ENCODE results near the gene FLCN.
"Not testable (repeated sequence)": the region's sequence is repeated elsewhere in the genome, so short reads cannot be mapped to it uniquely, and the experiment has no call there.

The FLCN gene

GRCh38 chr17:17256316-17256715 lies 19.3 kb upstream of the FLCN start:
- no peaks in the 10 kb centered on the region for H3K9me3 ChIP-seq (replicated peaks; ENCODE audit: insufficient read depth, low read length)
- H3K9me2 ChIP-seq (replicated peaks; ENCODE audit: insufficient read depth, low read length): no peaks in the 10 kb centered on the region
- H4K20me1 ChIP-seq (ENCODE audit: insufficient read depth, low read length): no peaks in the 10 kb centered on the region
- H3K27ac ChIP-seq (ENCODE audit: low read length): no peak overlapping the region
- H3K79me2 ChIP-seq (ENCODE audit: low read length): peaks cover 33% of the 10 kb centered on the region
- no peaks in the 10 kb centered on the region for H3K27me3 ChIP-seq (replicated peaks; ENCODE audit: insufficient read depth, low read length)
- H3K9ac ChIP-seq (ENCODE audit: low read length): no peak overlapping the region
- DNase-seq: no peak
- peaks cover 14% of the 10 kb centered on the region for H3K36me3 ChIP-seq (replicated peaks; ENCODE audit: insufficient read depth, low read length)
- H3F3A ChIP-seq (ENCODE audit: insufficient read depth, low read length): 0 out of 2 replicates have a peak, but pooled peaks cover 6% of the 10 kb centered on the region
- no peak overlapping the region for H3K4me3 ChIP-seq (ENCODE audit: low read length)
- no peak overlapping the region for H2AFZ ChIP-seq (ENCODE audit: low read length)
- H3K4me1 ChIP-seq (ENCODE audit: low read length): no peaks in the 10 kb centered on the region
- no peak overlapping the region for H3K4me2 ChIP-seq (ENCODE audit: low read depth, low read length)
- TF ChIP-seq EZH2phosphoT487 (IDR thresholded peaks at IDR 0.05; ENCODE audit: low read length) (no peak), EZH2 (optimal IDR thresholded peaks at IDR 0.05; ENCODE audit: low read depth, low read length) (no peak), CTCF (IDR thresholded peaks at IDR 0.05; ENCODE audit: low read length) (no peak)

DNA sequence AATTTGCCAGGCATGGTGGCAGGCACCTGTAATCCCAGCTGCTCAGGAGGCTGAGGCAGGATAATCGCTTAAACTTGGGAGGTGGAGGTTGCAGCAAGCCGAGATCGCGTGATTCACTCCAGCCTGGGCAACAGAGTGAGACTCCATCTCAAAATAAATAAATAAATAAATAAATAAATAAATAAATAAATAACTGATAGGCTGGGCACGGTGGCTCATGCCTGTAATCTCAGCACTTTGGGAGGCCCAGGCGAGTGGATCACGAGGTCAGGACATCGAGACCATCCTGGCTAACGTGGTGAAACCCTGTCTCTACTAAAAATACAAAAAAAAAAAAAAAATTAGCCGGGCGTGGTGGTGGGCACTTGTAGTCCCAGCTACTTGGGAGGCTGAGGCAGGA lies 18.7 kb upstream of the FLCN start:
- H2AFZ ChIP-seq (ENCODE audit: low read length); H3K27me3 ChIP-seq (replicated peaks; ENCODE audit: insufficient read depth, low read length); H3F3A ChIP-seq (ENCODE audit: insufficient read depth, low read length); H3K9ac ChIP-seq (ENCODE audit: low read length); DNase-seq; H3K4me1 ChIP-seq (ENCODE audit: low read length); H3K4me2 ChIP-seq (ENCODE audit: low read depth, low read length); H3K4me3 ChIP-seq (ENCODE audit: low read length); H3K9me2 ChIP-seq (replicated peaks; ENCODE audit: insufficient read depth, low read length); H3K27ac ChIP-seq (ENCODE audit: low read length); H4K20me1 ChIP-seq (ENCODE audit: insufficient read depth, low read length); H3K9me3 ChIP-seq (replicated peaks; ENCODE audit: insufficient read depth, low read length): not testable (repeated sequence)
- Histone ChIP-seq H3K79me2 (ENCODE audit: low read length) (peaks cover 33% of the 10 kb centered on the region), H3K36me3 (replicated peaks; ENCODE audit: insufficient read depth, low read length) (peaks cover 14% of the 10 kb centered on the region)

DNA sequence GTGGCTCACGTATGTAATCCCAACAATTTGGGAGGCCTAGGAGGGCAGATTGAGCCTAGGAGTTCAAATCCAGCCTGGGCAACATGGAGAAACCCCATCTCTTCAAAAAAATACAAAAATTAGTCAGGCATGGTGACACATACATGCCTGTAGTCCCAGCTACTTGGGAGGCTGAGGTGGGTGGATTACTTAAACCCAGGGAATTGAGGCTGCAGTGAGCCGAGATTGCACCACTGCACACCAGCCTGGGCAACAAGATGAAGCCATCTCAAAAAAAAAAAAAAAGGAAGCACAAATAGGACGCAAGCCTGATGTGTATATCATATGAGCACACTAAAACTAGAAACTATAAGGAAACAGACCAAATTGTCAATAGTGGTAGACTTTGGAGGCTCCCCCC lies 17.1 kb upstream of the FLCN start:
- no peak for DNase-seq
- Histone ChIP-seq H3K79me2 (ENCODE audit: low read length) (peaks cover 25% of the 10 kb centered on the region), H3K4me3 (ENCODE audit: low read length) (no peak overlapping the region), H3K4me1 (ENCODE audit: low read length) (no peaks in the 10 kb centered on the region), H3K9me3 (replicated peaks; ENCODE audit: insufficient read depth, low read length) (no peaks in the 10 kb centered on the region), H3K9ac (ENCODE audit: low read length) (no peak overlapping the region), H3K27me3 (replicated peaks; ENCODE audit: insufficient read depth, low read length) (no peaks in the 10 kb centered on the region), H3F3A (ENCODE audit: insufficient read depth, low read length) (0 out of 2 replicates have a peak, but pooled peaks cover 6% of the 10 kb centered on the region), H4K20me1 (ENCODE audit: insufficient read depth, low read length) (no peaks in the 10 kb centered on the region), H3K4me2 (ENCODE audit: low read depth, low read length) (no peak overlapping the region), H3K36me3 (replicated peaks; ENCODE audit: insufficient read depth, low read length) (peaks cover 3% of the 10 kb centered on the region; the same call in 1 of the 2 replicates), H3K27ac (ENCODE audit: low read length) (no peak overlapping the region), H2AFZ (ENCODE audit: low read length) (no peak overlapping the region), H3K9me2 (replicated peaks; ENCODE audit: insufficient read depth, low read length) (no peaks in the 10 kb centered on the region)
- no peak for TF ChIP-seq CTCF (IDR thresholded peaks at IDR 0.05; ENCODE audit: low read length)
- no peak for TF ChIP-seq EZH2 (optimal IDR thresholded peaks at IDR 0.05; ENCODE audit: low read depth, low read length)

GRCh38 chr17:17253406-17253805 lies 16.4 kb upstream of the FLCN start:
- Histone ChIP-seq H3K9me3 (replicated peaks; ENCODE audit: insufficient read depth, low read length) (no peaks in the 10 kb centered on the region), H3K4me2 (ENCODE audit: low read depth, low read length) (no peak overlapping the region), H3K9ac (ENCODE audit: low read length) (no peak overlapping the region), H2AFZ (ENCODE audit: low read length) (no peak overlapping the region), H4K20me1 (ENCODE audit: insufficient read depth, low read length) (no peaks in the 10 kb centered on the region), H3K4me3 (ENCODE audit: low read length) (no peak overlapping the region), H3K36me3 (replicated peaks; ENCODE audit: insufficient read depth, low read length) (no peaks in the 10 kb centered on the region; the same call in 1 of the 2 replicates), H3K4me1 (ENCODE audit: low read length) (no peaks in the 10 kb centered on the region), H3F3A (ENCODE audit: insufficient read depth, low read length) (0 out of 2 replicates have a peak, but pooled peaks cover 6% of the 10 kb centered on the region), H3K27me3 (replicated peaks; ENCODE audit: insufficient read depth, low read length) (no peaks in the 10 kb centered on the region), H3K27ac (ENCODE audit: low read length) (no peak overlapping the region), H3K9me2 (replicated peaks; ENCODE audit: insufficient read depth, low read length) (no peaks in the 10 kb centered on the region), H3K79me2 (ENCODE audit: low read length) (peaks cover 20% of the 10 kb centered on the region)
- TF ChIP-seq CTCF (IDR thresholded peaks at IDR 0.05; ENCODE audit: low read length) (no peak), EZH2 (optimal IDR thresholded peaks at IDR 0.05; ENCODE audit: low read depth, low read length) (no peak), EZH2phosphoT487 (IDR thresholded peaks at IDR 0.05; ENCODE audit: low read length) (no peak)
- no peak for DNase-seq

Measured in MM.1S (cell line).